Suprapubic skin (tissue), 4 donors: ENCODE data around the gene ROS1. TPM values are rescaled to one million over a fixed set of nuclear protein-coding genes. Genes with fewer than 3 reads are reported as not detected.
"Not testable (repeated sequence)": the region's sequence is repeated elsewhere in the genome, so short reads cannot be mapped to it uniquely, and the experiment has no call there.

Experiments used
- DNase-seq, 2 donors: peaks; one replicate each; pipeline ENCODE4 v3.0.0-alpha.2; 2019; ENCODE audit warnings: low spot score in 2 of 2
- H3K27ac ChIP-seq: fragments of 200-600 bp; sonication (generic); one replicate; pipeline ENCODE4 v1.5.1; 2019
- H3K27me3 ChIP-seq: fragments of 200-600 bp; sonication (generic); one replicate; pipeline ENCODE4 v1.5.1; 2019
- H3K36me3 ChIP-seq: fragments of 200-600 bp; sonication (generic); one replicate; pipeline ENCODE4 v1.5.1; 2019
- H3K4me1 ChIP-seq: fragments of 200-600 bp; sonication (generic); one replicate; pipeline ENCODE4 v1.5.1; 2019
- H3K4me3 ChIP-seq: fragments of 200-600 bp; sonication (generic); one replicate; pipeline ENCODE4 v1.5.1; 2019; ENCODE audit warnings: mild to moderate bottlenecking
- H3K9me3 ChIP-seq: fragments of 200-600 bp; sonication (generic); one replicate; pipeline ENCODE4 v1.5.1; 2019
- CTCF ChIP-seq, 2 donors: fragments of 200-600 bp in 1 of 2; fragments of 450-650 bp in 1 of 2; sonication (generic) in 1 of 2; IDR thresholded peaks; one replicate each; pipeline ENCODE4 v1.5.1; 2016 to 2019; ENCODE audit warnings: antibody characterized with exemption in 2 of 2, mild to moderate bottlenecking in 1 of 2, moderate library complexity in 1 of 2
- EP300 ChIP-seq: sonication (generic); formaldehyde crosslinking; IDR thresholded peaks from one replicate; pipeline ENCODE4 v1.6.1; 2017; ENCODE audit warnings: antibody characterized with exemption
- POLR2A ChIP-seq, 2 donors: fragments of 450-650 bp; IDR thresholded peaks; one replicate each; pipeline ENCODE4 v1.6.1; 2017; ENCODE audit warnings: antibody characterized with exemption in 2 of 2, mild to moderate bottlenecking in 2 of 2, moderate library complexity in 2 of 2
- POLR2AphosphoS5 ChIP-seq, 3 donors: sonication (generic); formaldehyde crosslinking; IDR thresholded peaks; one replicate each; pipeline ENCODE4 v1.6.1; 2017; ENCODE audit warnings: antibody characterized with exemption in 3 of 3
- WGBS: methylation state at CpG from one replicate; pipeline ENCODE4 v1.1.5; 2018; 5-methylcytosine and 5-hydroxymethylcytosine counted together
- total RNA-seq, 4 donors: library from RNA; depleted of rRNA; stranded (reverse); fragments of >200 nt; gene quantifications; one replicate each; pipeline ENCODE4 v1.1.0, GENCODE V29; 2016

ROS1 gene
- total RNA-seq, 4 donors from 2014 or later: 0.49 to 2.8 (median 0.69) TPM

GRCh38 chr6:117262799-117263198 lies 162.9 kb downstream of the ROS1 start:
- DNase-seq: no peak
- Histone ChIP-seq H3K4me1 (peaks cover 26% of the 10 kb centered on the region), H3K27ac (no peak overlapping the region), H3K27me3 (peaks cover 72% of the 10 kb centered on the region), H3K9me3 (no peaks in the 10 kb centered on the region), H3K4me3 (no peak overlapping the region), H3K36me3 (no peaks in the 10 kb centered on the region)
- WGBS: 47% methylated on average over 8 of the region's 8 CpGs
- TF ChIP-seq POLR2AphosphoS5 (IDR thresholded peaks at IDR 0.05) (no peak), EP300 (no peak), CTCF (IDR thresholded peaks at IDR 0.05) (no peak), POLR2A (IDR thresholded peaks at IDR 0.05) (no peak)

- Histone ChIP-seq H3K4me3 (no peak overlapping the region), H3K4me1 (no peaks in the 10 kb centered on the region), H3K9me3 (no peaks in the 10 kb centered on the region), H3K36me3 (no peaks in the 10 kb centered on the region), H3K27ac (no peak overlapping the region), H3K27me3 (peaks cover 2% of the 10 kb centered on the region)
- no peak for DNase-seq
- TF ChIP-seq POLR2AphosphoS5 (IDR thresholded peaks at IDR 0.05) (no peak), CTCF (IDR thresholded peaks at IDR 0.05) (no peak), EP300 (no peak), POLR2A (IDR thresholded peaks at IDR 0.05) (no peak)
- WGBS: 84% methylated on average over 2 of the region's 2 CpGs
These were observed 172.0 kb downstream of the ROS1 start for GRCh38 chr6:117253785-117254184.

- not testable (repeated sequence) for DNase-seq
These were observed 180.8 kb downstream of the ROS1 start for GRCh38 chr6:117244979-117245378.

GRCh38 chr6:117244571-117244970 lies 181.2 kb downstream of the ROS1 start:
- H3K4me3 ChIP-seq, H3K4me1 ChIP-seq, H3K36me3 ChIP-seq, H3K9me3 ChIP-seq, DNase-seq, H3K27ac ChIP-seq, H3K27me3 ChIP-seq: not testable (repeated sequence)
- 75% methylated on average over 7 of the region's 13 CpGs for WGBS

More at GRCh38 chr6:117244979-117245378, 180.8 kb downstream of the ROS1 start:
- not testable (repeated sequence) for H3K4me3 ChIP-seq, H3K27ac ChIP-seq, H3K27me3 ChIP-seq, H3K36me3 ChIP-seq, H3K4me1 ChIP-seq, H3K9me3 ChIP-seq
- WGBS: no CpG with 5 or more reads among the region's 20 CpGs

Other genes with a start within 250 kb of the ROS1 start
- gene VGLL2, start 160.4 kb downstream of the ROS1 start, total RNA-seq: not detected
- 10 to 100 TPM in 1 of 4 donors, 1 to 10 TPM in 3; 3.6 to 15.7 (median 4.9) TPM for gene DCBLD1, start 56.7 kb upstream of the ROS1 start, total RNA-seq
- gene GOPC, start 176.6 kb upstream of the ROS1 start, total RNA-seq: 10 to 100 TPM; 15.5 to 21.9 (median 20.0) TPM
- 10 to 100 TPM; 13.5 to 17.9 (median 15.2) TPM for gene NUS1, start 249.5 kb upstream of the ROS1 start, total RNA-seq